Naive B cell (primary cell): ENCODE data around the gene PFKFB3. TPM values are rescaled to one million over a fixed set of nuclear protein-coding genes. Genes with fewer than 3 reads are reported as not detected.

ENCODE experiments used
- ATAC-seq, 2 donors: fragments of 150-1000 bp; cut with Tn5 transposase; 2 replicates each; pipeline ENCODE4 v1.10.0; 2021; ENCODE audit warnings: low read depth in 2 of 2, mild to moderate bottlenecking in 2 of 2, moderate library complexity in 2 of 2
- DNase-seq: peaks from one replicate; pipeline ENCODE4 v3.0.0; 2022
- H3K27ac Mint-ChIP-seq, 6 donors: one replicate each; pipeline ENCODE4 v1.8.0; 2020 to 2022; ENCODE audit warnings: mild to moderate bottlenecking in 6 of 6, mixed read lengths in 6 of 6, moderate library complexity in 5 of 6, inconsistent platforms in 2 of 6
- H3K27me3 Mint-ChIP-seq, 3 donors: one replicate each; pipeline ENCODE4 v1.8.0; 2021 to 2022; ENCODE audit warnings: mixed read lengths in 3 of 3, mild to moderate bottlenecking in 1 of 3
- H3K36me3 Mint-ChIP-seq, 2 donors: one replicate each; pipeline ENCODE4 v1.8.0; 2020 to 2022; ENCODE audit warnings: mixed read lengths in 2 of 2, inconsistent platforms in 1 of 2, mild to moderate bottlenecking in 1 of 2
- H3K4me1 Mint-ChIP-seq, 3 donors: one replicate each; pipeline ENCODE4 v1.8.0; 2020 to 2022; ENCODE audit warnings: mixed read lengths in 3 of 3, inconsistent platforms in 1 of 3, mild to moderate bottlenecking in 1 of 3, moderate library complexity in 1 of 3
- H3K4me3 Mint-ChIP-seq, 8 donors: one replicate each; pipeline ENCODE4 v1.8.0; 2020 to 2022; ENCODE audit warnings: mild to moderate bottlenecking in 8 of 8, mixed read lengths in 8 of 8, moderate library complexity in 8 of 8, inconsistent platforms in 2 of 8
- H3K9me3 Mint-ChIP-seq, 7 donors: one replicate each; pipeline ENCODE4 v1.8.0; 2020 to 2022; ENCODE audit warnings: mixed read lengths in 7 of 7, mild to moderate bottlenecking in 5 of 7, inconsistent platforms in 2 of 7, moderate library complexity in 1 of 7
- polyA plus RNA-seq, 6 donors: library from polyadenylated mRNA; unstranded; fragments of 300-500 nt; fragmentation: Illumina TruSeq; gene quantifications; one replicate each; pipeline ENCODE4 v1.2.3, GENCODE V29; 2021; ENCODE audit warnings: low read depth in 6 of 6

The PFKFB3 gene
- polyA plus RNA-seq, 6 donors from 2014 or later, result 2.4 to 8.8 (median 3.3) TPM

DNA sequence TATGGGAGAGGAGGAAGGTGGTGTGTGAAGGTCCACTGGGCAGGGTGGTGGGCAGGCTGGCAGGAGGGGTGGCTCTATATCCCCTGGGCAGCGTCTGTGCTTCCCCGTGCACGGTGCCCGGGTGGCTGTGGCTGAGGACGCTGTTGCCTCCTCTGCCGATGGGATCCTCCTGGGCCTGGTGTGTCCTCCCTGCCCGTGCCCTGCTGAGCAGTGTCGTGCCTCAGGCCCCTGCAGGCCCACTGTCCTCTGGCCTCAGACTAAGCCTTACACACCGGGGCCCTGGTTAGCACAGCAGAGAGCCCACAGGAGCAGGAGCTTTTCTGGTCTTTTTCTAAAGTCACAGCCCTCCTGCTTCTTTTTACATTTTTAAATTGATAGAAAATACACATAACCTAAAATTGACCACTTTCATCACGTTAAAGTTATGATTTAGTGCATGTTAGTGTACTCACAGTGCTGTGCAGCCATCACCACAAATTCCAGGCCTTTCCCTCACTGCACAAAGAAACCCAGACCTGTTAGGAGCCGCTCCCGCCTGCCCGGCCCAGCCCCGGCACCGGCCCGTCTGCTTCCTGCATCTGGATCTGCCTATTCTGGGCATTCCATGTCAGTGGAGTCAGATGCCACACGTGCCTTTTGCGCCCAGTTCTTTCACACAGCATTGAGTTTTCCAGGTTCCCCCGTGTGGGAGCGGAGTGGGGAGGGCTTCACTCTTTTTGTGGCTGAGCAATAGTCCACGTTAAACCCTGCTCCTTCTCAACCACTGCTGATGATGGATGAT is 19.4 kb downstream of the PFKFB3 start:
- H3K27me3 Mint-ChIP-seq, result no peaks in the 10 kb centered on the region
- H3K36me3 Mint-ChIP-seq, result peaks cover 4 to 38% of the 10 kb centered on the region in 2 donors
- no peak for ATAC-seq
- no peaks in the 10 kb centered on the region for H3K9me3 Mint-ChIP-seq
- no peak overlapping the region for H3K4me3 Mint-ChIP-seq
- H3K4me1 Mint-ChIP-seq, result peaks cover 13 to 17% (median 14%) of the 10 kb centered on the region in 3 donors
- no peak overlapping the region for H3K27ac Mint-ChIP-seq
- no peak for DNase-seq

DNA sequence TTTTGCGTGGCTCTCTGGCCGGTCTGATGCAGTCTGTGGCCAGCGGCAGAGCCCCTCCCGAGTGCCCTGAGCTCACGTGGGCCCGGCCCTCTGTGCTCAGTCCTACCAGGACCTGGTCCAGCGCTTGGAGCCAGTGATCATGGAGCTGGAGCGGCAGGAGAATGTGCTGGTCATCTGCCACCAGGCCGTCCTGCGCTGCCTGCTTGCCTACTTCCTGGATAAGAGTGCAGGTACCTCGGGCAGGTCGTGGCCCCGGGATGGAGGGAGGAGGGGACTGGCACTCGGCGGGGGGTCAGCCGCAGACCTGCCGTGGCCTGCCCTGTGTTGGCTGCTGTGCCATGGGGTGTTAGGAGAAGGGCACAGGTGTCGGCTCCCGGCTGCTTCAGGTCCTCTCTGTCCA is 20.0 kb downstream of the PFKFB3 start:
- H3K36me3 Mint-ChIP-seq, result peaks cover 4 to 35% of the 10 kb centered on the region in 2 donors
- no peaks in the 10 kb centered on the region for H3K9me3 Mint-ChIP-seq
- H3K4me1 Mint-ChIP-seq, result peaks cover 13 to 17% (median 14%) of the 10 kb centered on the region in 3 donors
- H3K4me3 Mint-ChIP-seq, result no peak overlapping the region
- no peak for ATAC-seq
- no peak overlapping the region for H3K27ac Mint-ChIP-seq
- no peak for DNase-seq
- no peaks in the 10 kb centered on the region for H3K27me3 Mint-ChIP-seq

DNA sequence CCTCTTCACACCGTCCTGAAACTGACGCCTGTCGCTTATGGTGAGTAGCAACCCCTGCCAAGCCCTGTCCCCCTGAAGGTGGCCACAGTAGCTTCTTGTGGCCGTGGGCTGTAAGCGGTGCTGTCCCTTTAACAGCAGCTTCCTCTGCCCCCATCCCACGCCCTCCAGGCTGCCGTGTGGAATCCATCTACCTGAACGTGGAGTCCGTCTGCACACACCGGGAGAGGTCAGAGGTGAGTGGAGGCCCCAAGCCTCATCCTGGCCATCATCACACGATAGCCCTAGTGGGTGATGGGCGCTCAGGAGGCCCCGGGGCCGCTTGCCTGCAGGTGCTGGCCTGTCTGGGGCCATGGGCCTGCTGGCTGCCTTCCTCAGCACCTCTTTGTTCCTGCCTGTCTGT is 21.2 kb downstream of the PFKFB3 start:
- peaks cover 4 to 42% of the 10 kb centered on the region in 2 donors for H3K36me3 Mint-ChIP-seq
- peak overlapping the region in 1 of 6 donors; percentile 78 for H3K27ac Mint-ChIP-seq
- H3K4me1 Mint-ChIP-seq, result peaks cover 13 to 17% (median 13%) of the 10 kb centered on the region in 3 donors
- no peak for DNase-seq
- no peaks in the 10 kb centered on the region for H3K27me3 Mint-ChIP-seq
- no peak overlapping the region for H3K4me3 Mint-ChIP-seq
- H3K9me3 Mint-ChIP-seq, result no peaks in the 10 kb centered on the region
- no peak for ATAC-seq

DNA sequence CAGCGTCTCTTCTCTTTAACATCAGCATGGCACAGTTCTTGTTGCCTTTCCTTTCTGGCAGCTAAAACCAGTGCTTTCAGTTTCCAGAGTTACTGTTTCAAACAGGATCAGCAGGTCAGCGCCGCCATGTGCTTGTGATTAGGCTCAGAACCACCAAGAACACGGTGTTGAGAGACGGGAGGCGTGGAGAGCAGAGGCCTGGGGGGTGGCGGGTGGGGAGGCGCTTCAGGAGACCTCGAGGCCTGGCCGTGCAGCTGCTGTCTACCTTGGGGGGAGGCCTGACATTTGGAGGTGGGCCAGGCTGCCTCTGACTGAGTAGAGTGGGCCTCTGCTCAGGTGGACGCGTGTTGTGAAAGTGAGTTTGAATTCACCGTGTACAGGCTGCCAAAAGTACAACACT is 22.0 kb downstream of the PFKFB3 start:
- H3K4me1 Mint-ChIP-seq, result peaks cover 10 to 17% (median 13%) of the 10 kb centered on the region in 3 donors
- H3K27me3 Mint-ChIP-seq, result no peaks in the 10 kb centered on the region
- no peaks in the 10 kb centered on the region for H3K9me3 Mint-ChIP-seq
- peak overlapping the region in 1 of 6 donors; percentile 70 for H3K27ac Mint-ChIP-seq
- DNase-seq (no peak), ATAC-seq (no peak)
- peak overlapping the region in 1 of 8 donors; percentile 55 for H3K4me3 Mint-ChIP-seq
- peaks cover 4 to 42% of the 10 kb centered on the region in 2 donors for H3K36me3 Mint-ChIP-seq

- Mint-ChIP-seq H3K4me3 (peak overlapping the region in 1 of 8 donors; percentile 35), H3K9me3 (no peaks in the 10 kb centered on the region), H3K36me3 (peaks cover 4 to 42% of the 10 kb centered on the region in 2 donors), H3K4me1 (peaks cover 5 to 11% (median 9%) of the 10 kb centered on the region in 3 donors), H3K27ac (no peak overlapping the region), H3K27me3 (no peaks in the 10 kb centered on the region)
- DNase-seq, result no peak
- no peak for ATAC-seq
Observed at GRCh38 chr10:6225263-6225814, 22.6 kb downstream of the PFKFB3 start.

GRCh38 chr10:6226216-6226615 is 23.5 kb downstream of the PFKFB3 start:
- Mint-ChIP-seq H3K9me3 (no peaks in the 10 kb centered on the region), H3K4me1 (peaks cover under 1 to 4% (median 1%) of the 10 kb centered on the region in 3 donors), H3K4me3 (no peak overlapping the region), H3K27ac (peak overlapping the region in 1 of 6 donors; percentile 44), H3K36me3 (peaks cover 4 to 39% of the 10 kb centered on the region in 2 donors), H3K27me3 (no peaks in the 10 kb centered on the region)
- ATAC-seq (no peak), DNase-seq (no peak)

- Mint-ChIP-seq H3K4me1 (peaks cover 0 to 4% (median 0%) of the 10 kb centered on the region in 3 donors), H3K36me3 (peaks cover 4 to 36% of the 10 kb centered on the region in 2 donors), H3K4me3 (no peak overlapping the region), H3K27me3 (no peaks in the 10 kb centered on the region), H3K9me3 (no peaks in the 10 kb centered on the region), H3K27ac (no peak overlapping the region)
- DNase-seq (no peak), ATAC-seq (no peak)
Observed at GRCh38 chr10:6227346-6227745, 24.6 kb downstream of the PFKFB3 start.

- DNase-seq, result no peak
- Mint-ChIP-seq H3K4me1 (peaks cover 0 to 4% (median 0%) of the 10 kb centered on the region in 3 donors), H3K27me3 (no peaks in the 10 kb centered on the region), H3K36me3 (peaks cover 4 to 36% of the 10 kb centered on the region in 2 donors), H3K9me3 (no peaks in the 10 kb centered on the region), H3K27ac (no peak overlapping the region), H3K4me3 (no peak overlapping the region)
- ATAC-seq, result no peak
Observed at GRCh38 chr10:6228010-6228511, 25.3 kb downstream of the PFKFB3 start.

DNA sequence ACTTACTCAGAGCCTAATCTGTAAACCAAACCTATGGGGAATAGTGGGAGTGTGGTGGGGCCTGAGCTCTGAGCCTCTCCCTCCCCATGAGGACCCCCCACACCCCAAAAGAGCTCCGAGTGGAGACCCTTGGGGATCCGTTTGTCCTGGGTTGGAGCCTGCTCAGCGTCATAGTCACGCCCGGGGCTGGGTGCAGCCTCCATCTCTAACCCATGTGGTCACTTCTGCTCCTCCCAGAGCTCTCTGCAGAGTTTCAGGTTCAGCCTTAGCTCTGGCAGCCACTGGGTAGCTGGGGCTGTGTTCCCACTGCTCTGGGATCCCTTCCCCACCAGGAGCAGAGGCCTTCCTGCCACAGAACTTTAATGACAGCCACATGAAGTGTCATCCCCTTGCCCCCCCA is 25.9 kb downstream of the PFKFB3 start:
- Mint-ChIP-seq H3K4me1 (peaks cover 0 to 4% (median 0%) of the 10 kb centered on the region in 3 donors), H3K27ac (no peak overlapping the region), H3K27me3 (no peaks in the 10 kb centered on the region), H3K4me3 (no peak overlapping the region), H3K9me3 (no peaks in the 10 kb centered on the region), H3K36me3 (peaks cover 4 to 36% of the 10 kb centered on the region in 2 donors)
- no peak for DNase-seq
- no peak for ATAC-seq

GRCh38 chr10:6229290-6229689 is 26.6 kb downstream of the PFKFB3 start:
- no peaks in the 10 kb centered on the region for H3K9me3 Mint-ChIP-seq
- H3K36me3 Mint-ChIP-seq, result peaks cover 10 to 30% of the 10 kb centered on the region in 2 donors
- H3K27me3 Mint-ChIP-seq, result no peaks in the 10 kb centered on the region
- H3K4me3 Mint-ChIP-seq, result no peak overlapping the region
- ATAC-seq (no peak), DNase-seq (no peak)
- H3K4me1 Mint-ChIP-seq, result peaks cover 0 to 4% (median 0%) of the 10 kb centered on the region in 3 donors
- H3K27ac Mint-ChIP-seq, result peak overlapping the region in 1 of 6 donors; percentile 47

- H3K27ac Mint-ChIP-seq, result peak overlapping the region in 3 of 6 donors; percentile 35 to 69 (median 59)
- peaks cover 0 to 4% (median 0%) of the 10 kb centered on the region in 3 donors for H3K4me1 Mint-ChIP-seq
- peaks cover 10 to 26% of the 10 kb centered on the region in 2 donors for H3K36me3 Mint-ChIP-seq
- H3K27me3 Mint-ChIP-seq, result no peaks in the 10 kb centered on the region
- no peak for ATAC-seq
- no peaks in the 10 kb centered on the region for H3K9me3 Mint-ChIP-seq
- no peak for DNase-seq
- peak overlapping the region in 1 of 8 donors; percentile 49 for H3K4me3 Mint-ChIP-seq
Observed at GRCh38 chr10:6229746-6230145, 27.0 kb downstream of the PFKFB3 start.

- Mint-ChIP-seq H3K4me3 (no peak overlapping the region), H3K27me3 (no peaks in the 10 kb centered on the region), H3K9me3 (no peaks in the 10 kb centered on the region), H3K36me3 (peaks cover 12 to 24% of the 10 kb centered on the region in 2 donors), H3K4me1 (peaks cover 0 to 4% (median 0%) of the 10 kb centered on the region in 3 donors), H3K27ac (peak overlapping the region in 4 of 6 donors; percentile 35 to 69 (median 56))
- no peak for ATAC-seq
- no peak for DNase-seq
Observed at GRCh38 chr10:6230315-6230714, 27.6 kb downstream of the PFKFB3 start.

DNA sequence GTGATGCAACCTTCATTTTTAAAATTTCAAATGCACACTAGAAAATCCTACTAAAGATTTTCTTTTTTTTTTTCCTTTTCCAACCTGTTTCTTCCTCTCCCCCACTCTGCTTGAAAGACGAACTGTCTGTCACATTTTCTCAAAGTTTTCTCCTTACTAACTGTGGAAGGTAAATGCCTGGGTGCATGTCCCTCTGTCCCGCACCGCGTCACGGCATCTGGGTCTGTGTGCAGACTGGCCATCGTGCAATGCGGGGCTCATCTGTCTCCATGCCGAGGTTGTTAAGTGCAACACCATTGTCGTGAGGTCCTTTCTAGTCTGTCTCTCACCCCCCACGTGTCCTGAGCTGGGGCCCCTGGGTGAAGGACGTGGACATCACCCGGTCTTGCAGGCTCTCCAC is 28.4 kb downstream of the PFKFB3 start:
- Mint-ChIP-seq H3K4me3 (no peak overlapping the region), H3K36me3 (peaks cover 14 to 18% of the 10 kb centered on the region in 2 donors), H3K9me3 (no peaks in the 10 kb centered on the region), H3K4me1 (no peaks in the 10 kb centered on the region), H3K27ac (peak overlapping the region in 1 of 6 donors; percentile 87), H3K27me3 (no peaks in the 10 kb centered on the region)
- DNase-seq (no peak), ATAC-seq (no peak)

- Mint-ChIP-seq H3K36me3 (peaks cover 10 to 14% of the 10 kb centered on the region in 2 donors), H3K27ac (peak overlapping the region in 1 of 6 donors; percentile 69)
- DNase-seq, result no peak
Observed at GRCh38 chr10:6231730-6232129, 29.0 kb downstream of the PFKFB3 start.

More at GRCh38 chr10:6231730-6232129, 29.0 kb downstream of the PFKFB3 start:
- no peaks in the 10 kb centered on the region for H3K9me3 Mint-ChIP-seq
- H3K4me3 Mint-ChIP-seq, result no peak overlapping the region
- ATAC-seq, result no peak
- no peaks in the 10 kb centered on the region for H3K4me1 Mint-ChIP-seq
- no peaks in the 10 kb centered on the region for H3K27me3 Mint-ChIP-seq
